Mesenchymal stem cell (in vitro differentiated cells and primary cell): ENCODE data around the gene DGKE.
A peak's percentile ranks its signal among the peaks of the same experiment; 100 is the strongest.

Experiments used
- DNase-seq: peaks from one replicate; pipeline ENCODE4 v3.0.0-alpha.2; 2013
- H2AFZ ChIP-seq: one replicate; pipeline ENCODE4 v1.6.1; 2013; ENCODE audit warnings: low read depth, mild to moderate bottlenecking, control low read depth, inconsistent platforms, low read length, moderate library complexity
- H2AK5ac ChIP-seq: 2 replicates; pipeline ENCODE4 v1.6.1; 2013; ENCODE audit warnings: low read length, moderate library complexity, mild to moderate bottlenecking, inconsistent platforms; ENCODE audit not compliant: severe bottlenecking
- H2BK120ac ChIP-seq: one replicate; pipeline ENCODE4 v1.6.1; 2013; ENCODE audit warnings: low read depth, mild to moderate bottlenecking, inconsistent platforms, low read length, moderate library complexity
- H2BK12ac ChIP-seq, 2 experiments: one replicate each; pipeline ENCODE4 v1.6.1; 2013; ENCODE audit warnings: inconsistent platforms in 2 of 2, low read length in 2 of 2, mild to moderate bottlenecking in 2 of 2, moderate library complexity in 2 of 2, control low read depth in 1 of 2
- H2BK15ac ChIP-seq: one replicate; pipeline ENCODE4 v1.6.1; 2013; ENCODE audit warnings: mild to moderate bottlenecking, low read depth, inconsistent platforms; ENCODE audit not compliant: poor library complexity, severe bottlenecking
- H2BK5ac ChIP-seq: 2 replicates; pipeline ENCODE4 v1.6.1; 2013; ENCODE audit warnings: low read depth, mild to moderate bottlenecking, low read length, control low read depth, inconsistent platforms; ENCODE audit not compliant: poor library complexity, severe bottlenecking
- H3K14ac ChIP-seq, 2 experiments: one replicate each; pipeline ENCODE4 v1.6.1; 2013; ENCODE audit warnings: inconsistent platforms in 2 of 2, low read length in 2 of 2, control low read depth in 1 of 2, mild to moderate bottlenecking in 1 of 2, moderate library complexity in 1 of 2
- H3K18ac ChIP-seq, 2 experiments: one replicate each; pipeline ENCODE4 v1.6.1; 2013; ENCODE audit warnings: inconsistent platforms in 2 of 2, low read length in 2 of 2, control low read depth in 1 of 2, low read depth in 1 of 2, mild to moderate bottlenecking in 1 of 2
- H3K23ac ChIP-seq, 2 experiments: one replicate each; pipeline ENCODE4 v1.6.1; 2013; ENCODE audit warnings: inconsistent platforms in 2 of 2, low read length in 2 of 2, mild to moderate bottlenecking in 2 of 2, moderate library complexity in 2 of 2, control low read depth in 1 of 2
- H3K27ac ChIP-seq: 2 replicates; pipeline ENCODE4 v1.5.1; 2013; ENCODE audit warnings: mild to moderate bottlenecking, moderate library complexity, low read length, control low read depth, inconsistent platforms; ENCODE audit not compliant: poor library complexity, severe bottlenecking
- H3K27me3 ChIP-seq, 2 experiments: 2 replicates each; pipeline versions ENCODE4 v1.6.1 to v1.7.0; 2013; ENCODE audit warnings: low read length in 2 of 2, mild to moderate bottlenecking in 2 of 2, moderate library complexity in 2 of 2, control low read depth in 1 of 2, inconsistent platforms in 1 of 2; ENCODE audit not compliant: control insufficient read depth in 1 of 2, insufficient read depth in 1 of 2
- H3K36me3 ChIP-seq, 2 experiments: 2 replicates each; pipeline versions ENCODE4 v1.6.1 to v1.7.0; 2013; ENCODE audit warnings: low read length in 2 of 2, control low read depth in 1 of 2, inconsistent platforms in 1 of 2, low read depth in 1 of 2, mild to moderate bottlenecking in 1 of 2; ENCODE audit not compliant: insufficient read depth in 2 of 2, control insufficient read depth in 1 of 2
- H3K4ac ChIP-seq, 2 experiments: one replicate each; pipeline ENCODE4 v1.6.1; 2013; ENCODE audit warnings: inconsistent platforms in 2 of 2, low read length in 2 of 2, mild to moderate bottlenecking in 2 of 2, moderate library complexity in 2 of 2, control low read depth in 1 of 2, low read depth in 1 of 2
- H3K4me1 ChIP-seq: 2 replicates; pipeline ENCODE4 v1.6.1; 2013; ENCODE audit warnings: low read depth, low read length, control low read depth; ENCODE audit not compliant: control insufficient read depth, insufficient read depth
- H3K4me2 ChIP-seq: 2 replicates; pipeline ENCODE4 v1.6.1; 2013; ENCODE audit warnings: low read length, mild to moderate bottlenecking, inconsistent platforms; ENCODE audit not compliant: poor library complexity, severe bottlenecking
- H3K4me3 ChIP-seq, 2 experiments: 2 replicates each; pipeline versions ENCODE4 v1.5.1 to v1.7.0; 2013; ENCODE audit warnings: low read length in 2 of 2, mild to moderate bottlenecking in 2 of 2, control low read depth in 1 of 2, low read depth in 1 of 2; ENCODE audit not compliant: insufficient read depth in 1 of 2
- H3K79me1 ChIP-seq: replicated peaks from 2 replicates; pipeline ENCODE4 v1.6.1; 2013; ENCODE audit warnings: mild to moderate bottlenecking, control low read depth, low read length, inconsistent platforms; ENCODE audit not compliant: poor library complexity, severe bottlenecking
- H3K9ac ChIP-seq: 2 replicates; pipeline ENCODE4 v1.7.0; 2013; ENCODE audit warnings: mild to moderate bottlenecking, low read length, moderate library complexity
- H3K9me3 ChIP-seq: 2 replicates; pipeline ENCODE4 v1.7.0; 2013; ENCODE audit warnings: mild to moderate bottlenecking, low read length; ENCODE audit not compliant: control insufficient read depth
- H4K8ac ChIP-seq: one replicate; pipeline ENCODE4 v1.6.1; 2013; ENCODE audit warnings: inconsistent platforms, mild to moderate bottlenecking, low read length, moderate library complexity
- H4K91ac ChIP-seq: one replicate; pipeline ENCODE4 v1.6.1; 2013; ENCODE audit warnings: mild to moderate bottlenecking, low read length, inconsistent platforms
- WGBS: methylation state at CpG from one replicate; pipeline ENCODE4 v1.1.7; 2013; ENCODE audit warnings: mixed read lengths; 5-methylcytosine and 5-hydroxymethylcytosine counted together

Gene DGKE

DNA sequence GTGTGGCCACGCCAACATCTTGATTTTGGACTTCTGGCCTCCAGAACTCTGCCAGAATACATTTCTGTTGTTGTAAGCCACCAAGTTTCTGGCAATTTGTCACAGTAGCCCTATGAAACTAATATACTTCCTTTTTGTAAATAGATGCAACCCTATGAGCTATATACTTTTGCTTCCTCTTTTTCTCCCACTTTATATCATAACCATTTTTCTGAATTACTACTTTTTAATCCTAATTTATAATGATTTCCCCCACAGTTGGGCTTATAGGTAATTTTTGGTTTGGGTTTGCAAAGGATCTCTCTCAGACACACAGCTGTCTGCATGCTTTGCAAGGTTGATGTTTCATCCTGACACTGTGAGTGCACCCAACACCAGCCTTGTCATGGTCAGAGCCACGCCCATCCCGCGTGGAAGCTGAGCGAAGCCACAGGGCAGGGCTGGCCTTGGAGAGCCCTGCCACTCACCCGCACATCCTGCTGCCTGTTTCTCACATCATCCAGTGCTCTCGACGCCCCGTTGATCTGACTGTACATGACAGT is 74.1 kb downstream of the DGKE start:
- no peak for DNase-seq
- Histone ChIP-seq H2AFZ (no peak overlapping the region), H3K14ac (no peak overlapping the region), H3K27me3 (no peaks in the 10 kb centered on the region), H3K18ac (no peak overlapping the region), H3K4me1 (peaks cover 9% of the 10 kb centered on the region), H3K9me3 (no peaks in the 10 kb centered on the region), H4K8ac (no peak overlapping the region), H2AK5ac (no peak overlapping the region), H3K36me3 (peaks cover 21 to 66% of the 10 kb centered on the region in 2 experiments), H2BK15ac (no peak overlapping the region), H2BK120ac (no peak overlapping the region), H2BK12ac (no peak overlapping the region), H4K91ac (peak overlapping the region; percentile 78), H2BK5ac (no peak overlapping the region), H3K9ac (no peak overlapping the region), H3K4me2 (no peak overlapping the region), H3K4me3 (no peak overlapping the region), H3K4ac (no peak overlapping the region), H3K27ac (no peak overlapping the region), H3K79me1 (peaks cover 23% of the 10 kb centered on the region), H3K23ac (no peak overlapping the region)
- 91% methylated on average over 9 of the region's 9 CpGs for WGBS

DNA sequence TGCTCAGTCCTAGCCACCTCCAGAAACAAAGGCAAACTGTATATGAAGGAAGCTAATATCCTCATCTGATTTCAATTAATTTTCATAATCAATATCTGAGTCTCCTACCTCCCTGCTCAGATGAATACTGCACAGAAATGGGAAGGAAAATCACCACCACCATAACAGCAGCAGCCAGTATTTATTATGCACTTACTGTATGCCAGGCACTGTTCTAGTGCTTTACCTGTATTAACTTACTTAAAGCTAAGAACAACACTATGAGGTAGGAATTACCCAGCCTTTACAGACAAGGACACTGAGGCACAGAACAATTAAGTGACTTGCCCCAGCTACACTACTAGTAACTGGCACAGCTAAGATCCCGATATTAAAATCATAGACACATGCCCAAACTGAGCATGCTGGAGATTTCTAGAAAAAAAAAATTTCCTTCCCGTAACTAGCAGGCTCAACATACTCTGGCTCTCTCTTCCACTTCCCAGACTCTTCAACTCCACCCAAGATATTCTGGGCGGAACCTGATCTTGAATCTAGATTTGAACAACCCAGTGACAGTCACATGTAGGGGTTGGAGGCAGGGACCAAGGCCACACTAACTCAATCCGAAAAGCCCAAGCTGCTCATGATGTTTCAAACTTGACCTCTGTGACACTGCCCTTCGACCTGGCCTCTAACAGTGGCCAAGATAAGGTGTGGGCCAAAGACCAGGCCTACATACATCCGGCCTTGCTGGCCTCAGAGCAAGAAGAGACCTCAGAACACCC is 76.0 kb downstream of the DGKE start:
- H3K14ac ChIP-seq = no peak overlapping the region
- no peak overlapping the region for H2BK5ac ChIP-seq
- peak overlapping the region in 1 of 2 experiments; percentile 71 for H3K4me3 ChIP-seq
- H3K4ac ChIP-seq = no peak overlapping the region
- H2BK12ac ChIP-seq = no peak overlapping the region
- no peaks in the 10 kb centered on the region for H3K9me3 ChIP-seq
- H3K4me2 ChIP-seq = no peak overlapping the region
- H2AK5ac ChIP-seq = no peak overlapping the region
- DNase-seq = no peak
- H3K9ac ChIP-seq = peak overlapping the region; percentile 48
- no peak overlapping the region for H3K23ac ChIP-seq
- H2BK120ac ChIP-seq = no peak overlapping the region
- H3K18ac ChIP-seq = no peak overlapping the region
- no peak overlapping the region for H3K27ac ChIP-seq
- no peak overlapping the region for H2AFZ ChIP-seq
- peaks cover 14% of the 10 kb centered on the region for H3K4me1 ChIP-seq
- H4K91ac ChIP-seq = no peak overlapping the region
- H3K79me1 ChIP-seq = peaks cover 28% of the 10 kb centered on the region
- WGBS = 96% methylated on average over 6 of the region's 6 CpGs
- peaks cover 13 to 48% of the 10 kb centered on the region in 2 experiments for H3K36me3 ChIP-seq
- H2BK15ac ChIP-seq = no peak overlapping the region
- H4K8ac ChIP-seq = peak overlapping the region; percentile 3
- no peaks in the 10 kb centered on the region for H3K27me3 ChIP-seq

DNA sequence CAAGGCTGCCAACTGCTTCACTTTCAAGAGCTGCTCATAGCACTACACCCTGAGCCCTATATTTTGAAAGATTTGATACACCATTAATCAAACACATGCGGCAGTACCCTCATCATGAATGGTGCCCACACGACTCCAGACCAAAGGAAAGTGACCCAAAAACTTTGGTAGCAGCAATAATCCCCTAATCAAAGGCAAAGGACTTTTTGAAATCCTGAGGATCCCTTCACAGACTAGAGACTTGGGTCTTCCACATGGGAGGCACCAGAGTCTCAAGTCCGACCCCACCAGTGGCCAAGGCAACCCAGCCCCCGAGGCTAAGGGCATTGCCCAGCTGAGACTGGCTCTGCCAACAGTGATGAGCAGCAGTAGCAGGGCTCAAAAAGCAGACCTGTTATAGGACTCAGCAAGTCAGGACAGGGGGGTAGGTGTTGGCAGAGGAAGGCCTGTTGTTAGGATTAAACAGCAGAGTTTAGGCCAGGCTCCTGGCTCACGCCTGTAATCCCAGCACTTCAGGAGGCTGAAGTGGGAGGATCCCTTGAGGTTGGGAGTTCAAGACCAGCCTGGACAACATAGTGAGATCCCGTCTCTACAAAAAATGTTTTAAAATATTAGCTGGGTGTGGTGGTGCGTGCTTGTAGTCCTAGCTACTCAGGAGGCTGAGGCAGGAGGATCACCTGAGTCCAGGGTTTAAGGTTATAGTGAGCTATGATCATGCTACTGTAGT is 76.7 kb downstream of the DGKE start:
- peak overlapping the region in 1 of 2 experiments; percentile 28 for H2BK12ac ChIP-seq
- no peak overlapping the region for H4K91ac ChIP-seq
- peaks cover 28% of the 10 kb centered on the region for H3K79me1 ChIP-seq
- H2BK5ac ChIP-seq = no peak overlapping the region
- DNase-seq = no peak
- H3K4ac ChIP-seq = no peak overlapping the region
- H2AK5ac ChIP-seq = no peak overlapping the region
- no peak overlapping the region for H2AFZ ChIP-seq
- H2BK120ac ChIP-seq = no peak overlapping the region
- H3K9ac ChIP-seq = peak overlapping the region; percentile 48
- WGBS = 85% methylated on average over 7 of the region's 7 CpGs
- no peak overlapping the region for H3K18ac ChIP-seq
- H4K8ac ChIP-seq = peak overlapping the region; percentile 32
- H3K4me3 ChIP-seq = peak overlapping the region in 1 of 2 experiments; percentile 71
- H3K27me3 ChIP-seq = no peaks in the 10 kb centered on the region
- peak overlapping the region in 1 of 2 experiments; percentile 30 for H3K14ac ChIP-seq
- peaks cover 17% of the 10 kb centered on the region for H3K4me1 ChIP-seq
- H3K23ac ChIP-seq = no peak overlapping the region
- no peak overlapping the region for H3K27ac ChIP-seq
- no peaks in the 10 kb centered on the region for H3K9me3 ChIP-seq
- H2BK15ac ChIP-seq = peak overlapping the region; percentile 3
- peaks cover 13 to 41% of the 10 kb centered on the region in 2 experiments for H3K36me3 ChIP-seq
- H3K4me2 ChIP-seq = no peak overlapping the region
